ENCODE data around the gene AURKAIP1.

Gene AURKAIP1

DNA sequence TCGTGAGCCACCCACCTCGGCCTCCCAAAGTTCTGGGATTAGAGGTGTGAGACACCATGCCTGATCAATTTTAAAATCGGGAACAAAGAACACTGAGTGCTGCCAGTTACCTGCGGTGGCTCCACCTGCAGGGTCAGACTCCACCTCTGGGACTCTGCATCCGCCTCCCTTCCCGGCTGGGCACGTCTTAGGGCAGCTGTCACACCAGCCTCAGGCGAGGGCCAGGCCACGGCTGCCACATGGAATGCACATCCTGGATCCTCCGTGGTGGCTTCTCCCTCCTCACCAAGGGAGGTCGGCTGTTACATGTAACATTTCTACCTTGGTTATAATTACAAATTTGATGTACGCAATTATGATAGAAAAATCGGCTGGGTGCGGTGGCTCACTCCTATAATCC is 10.7 kb downstream of the AURKAIP1 start:
- ChIA-PET POLR2A (no interaction called here), CTCF (interaction anchor here (2.4 kb wide), 1 partner anchor 10 kb away, joined by 11 read pairs; no protein-coding TSS in a partner anchor)
- TF ChIP-seq, protein P1, sequence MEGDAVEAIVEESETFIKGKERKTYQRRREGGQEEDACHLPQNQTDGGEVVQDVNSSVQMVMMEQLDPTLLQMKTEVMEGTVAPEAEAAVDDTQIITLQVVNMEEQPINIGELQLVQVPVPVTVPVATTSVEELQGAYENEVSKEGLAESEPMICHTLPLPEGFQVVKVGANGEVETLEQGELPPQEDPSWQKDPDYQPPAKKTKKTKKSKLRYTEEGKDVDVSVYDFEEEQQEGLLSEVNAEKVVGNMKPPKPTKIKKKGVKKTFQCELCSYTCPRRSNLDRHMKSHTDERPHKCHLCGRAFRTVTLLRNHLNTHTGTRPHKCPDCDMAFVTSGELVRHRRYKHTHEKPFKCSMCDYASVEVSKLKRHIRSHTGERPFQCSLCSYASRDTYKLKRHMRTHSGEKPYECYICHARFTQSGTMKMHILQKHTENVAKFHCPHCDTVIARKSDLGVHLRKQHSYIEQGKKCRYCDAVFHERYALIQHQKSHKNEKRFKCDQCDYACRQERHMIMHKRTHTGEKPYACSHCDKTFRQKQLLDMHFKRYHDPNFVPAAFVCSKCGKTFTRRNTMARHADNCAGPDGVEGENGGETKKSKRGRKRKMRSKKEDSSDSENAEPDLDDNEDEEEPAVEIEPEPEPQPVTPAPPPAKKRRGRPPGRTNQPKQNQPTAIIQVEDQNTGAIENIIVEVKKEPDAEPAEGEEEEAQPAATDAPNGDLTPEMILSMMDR (IDR thresholded peaks at IDR 0.05; ENCODE audit: insufficient read depth, low read length, missing control alignments), result no peak
- no peak for DNase-seq (ENCODE audit: low read depth, low spot score)
- H3K4me3 ChIP-seq (ENCODE audit: low read depth, low read length), result no peak overlapping the region

- no peak for DNase-seq (ENCODE audit: low read depth, low spot score)
- POLR2A ChIA-PET, result interaction anchor here (0.7 to 0.8 kb wide), 2 partner anchors 13 to 14 kb away, joined by 8 to 11 read pairs; partner anchors contain the start of gene AURKAIP1
- TF ChIP-seq, protein P1 (IDR thresholded peaks at IDR 0.05; ENCODE audit: insufficient read depth, low read length, missing control alignments), result peak; percentile 53
- H3K4me3 ChIP-seq (ENCODE audit: low read depth, low read length), result peak overlapping the region; percentile 15
- CTCF ChIA-PET, result interaction anchor here (2.4 to 2.6 kb wide), 2 partner anchors 10 to 12 kb away, joined by 11 to 18 read pairs; no protein-coding TSS in a partner anchor
Observed at GRCh38 chr1:1361982-1362423, 13.0 kb downstream of the AURKAIP1 start.

GRCh38 chr1:1361233-1361981 is 13.6 kb downstream of the AURKAIP1 start:
- no peak for DNase-seq (ENCODE audit: low read depth, low spot score)
- ChIA-PET CTCF (interaction anchor here (2.6 kb wide), 1 partner anchor 10 kb away, joined by 18 read pairs; no protein-coding TSS in a partner anchor), POLR2A (interaction anchor here (0.8 kb wide), 1 partner anchor 14 kb away, joined by 11 read pairs; the partner anchor contains the start of gene AURKAIP1)
- H3K4me3 ChIP-seq (ENCODE audit: low read depth, low read length), result no peak overlapping the region; the same call in 1 of the 2 replicates
- TF ChIP-seq, protein P1 (IDR thresholded peaks at IDR 0.05; ENCODE audit: insufficient read depth, low read length, missing control alignments), result no peak

DNA sequence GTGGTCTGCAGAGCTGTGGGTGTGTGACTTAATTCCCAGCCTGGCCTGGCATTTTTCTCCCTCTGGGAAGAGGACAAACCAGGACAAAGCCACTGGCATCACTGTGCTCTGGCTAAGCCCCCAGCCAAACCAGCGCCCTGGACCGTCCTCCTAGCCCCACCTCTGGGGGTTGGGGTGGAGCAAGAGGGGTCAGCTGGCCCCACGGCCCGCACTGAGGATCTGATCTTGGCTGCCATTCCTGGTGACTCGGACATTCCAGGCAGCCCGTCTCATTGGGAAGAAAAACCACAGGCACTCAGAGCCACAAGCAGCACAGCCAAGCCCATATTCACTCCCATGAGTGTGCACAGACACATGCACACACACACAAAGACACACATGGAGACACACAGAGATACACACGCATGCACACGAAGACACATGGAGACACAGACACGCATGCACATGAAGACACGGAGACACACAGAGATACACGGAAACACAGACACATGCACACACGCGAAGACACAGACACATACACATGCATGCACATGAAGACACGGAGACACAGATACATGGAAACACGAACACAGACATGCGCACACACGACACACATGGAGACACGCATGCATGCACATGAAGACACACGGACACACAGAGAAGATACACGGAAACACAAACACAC is 14.4 kb downstream of the AURKAIP1 start:
- H3K4me3 ChIP-seq (ENCODE audit: low read depth, low read length), result no peak overlapping the region
- TF ChIP-seq, protein P1 (IDR thresholded peaks at IDR 0.05; ENCODE audit: insufficient read depth, low read length, missing control alignments), result no peak
- ChIA-PET POLR2A (interaction anchor here (0.6 to 1.0 kb wide), 5 partner anchors 9 to 363 kb away, joined by 3 read pairs; partner anchors contain the start of gene AURKAIP1), CTCF (no interaction called here)
- DNase-seq (ENCODE audit: low read depth, low spot score), result peak; percentile 63

GRCh38 chr1:1359664-1360468 is 15.1 kb downstream of the AURKAIP1 start:
- peak overlapping the region; percentile 29 for H3K4me3 ChIP-seq (ENCODE audit: low read depth, low read length)
- TF ChIP-seq, protein P1 (IDR thresholded peaks at IDR 0.05; ENCODE audit: insufficient read depth, low read length, missing control alignments), result no peak
- ChIA-PET CTCF (interaction anchor here (3.3 kb wide), 1 partner anchor 11 kb away, joined by 27 read pairs; no protein-coding TSS in a partner anchor), POLR2A (interaction anchor here (0.6 to 2.1 kb wide), 6 partner anchors 12 to 362 kb away, joined by 3 to 15 read pairs (median 3); partner anchors contain the start of gene AURKAIP1)
- peak; percentile 40 for DNase-seq (ENCODE audit: low read depth, low spot score)
